Activated naive CD8-positive, alpha-beta T cell treated with anti-CD3 and anti-CD28 coated beads for 36 hours (primary cell): ENCODE data around the gene SUPT5H. TPM values are rescaled to one million over a fixed set of nuclear protein-coding genes. Genes with fewer than 3 reads are reported as not detected.

Experiments
- DNase-seq: peaks from one replicate; pipeline ENCODE4 v3.0.0; 2021
- H3K27ac Mint-ChIP-seq: one replicate; pipeline ENCODE4 v1.8.0; 2022; ENCODE audit warnings: mild to moderate bottlenecking, moderate library complexity, mixed read lengths
- H3K27me3 Mint-ChIP-seq: one replicate; pipeline ENCODE4 v1.8.0; 2022; ENCODE audit warnings: mild to moderate bottlenecking, mixed read lengths
- H3K36me3 Mint-ChIP-seq: one replicate; pipeline ENCODE4 v1.8.0; 2021; ENCODE audit warnings: mild to moderate bottlenecking, mixed read lengths
- H3K4me1 Mint-ChIP-seq: one replicate; pipeline ENCODE4 v1.8.0; 2021; ENCODE audit warnings: mixed read lengths
- H3K4me3 Mint-ChIP-seq: one replicate; pipeline ENCODE4 v1.8.0; 2022; ENCODE audit warnings: mild to moderate bottlenecking, moderate library complexity, mixed read lengths
- H3K9me3 Mint-ChIP-seq: one replicate; pipeline ENCODE4 v1.8.0; 2022; ENCODE audit warnings: mixed read lengths
- total RNA-seq, 2 experiments: library from RNA; stranded (reverse); gene quantifications; one replicate each; pipeline ENCODE4 v1.2.3, GENCODE V29; 2021

Gene SUPT5H
- total RNA-seq = 100 to 1,000 TPM; 179 to 182 TPM

- Mint-ChIP-seq H3K36me3 (peaks cover 52% of the 10 kb centered on the region), H3K27ac (peak within 1 kb of the TSS; percentile 100), H3K4me1 (peaks cover 42% of the 10 kb centered on the region), H3K4me3 (peak within 1 kb of the TSS; percentile 99), H3K9me3 (no peaks in the 10 kb centered on the region), H3K27me3 (no peaks in the 10 kb centered on the region)
- peak; percentile 98 for DNase-seq
These were observed at the start of gene SUPT5H for GRCh38 chr19:39445196-39446111. TSS of gene SUPT5H (plus strand) at chr19:39445582. CDS start at chr19:39445891, 309 bp downstream.

- H3K4me3 Mint-ChIP-seq = peak overlapping the region; percentile 6
- H3K9me3 Mint-ChIP-seq = peaks cover 1% of the 10 kb centered on the region
- H3K27me3 Mint-ChIP-seq = no peaks in the 10 kb centered on the region
- H3K4me1 Mint-ChIP-seq = peaks cover 58% of the 10 kb centered on the region
- peaks cover 21% of the 10 kb centered on the region for H3K36me3 Mint-ChIP-seq
- H3K27ac Mint-ChIP-seq = peak overlapping the region; percentile 79
- peak; percentile 94 for DNase-seq
These were observed 47.8 kb upstream of the SUPT5H start for GRCh38 chr19:39397360-39398296.

- H3K27ac Mint-ChIP-seq = peak overlapping the region; percentile 79
- H3K27me3 Mint-ChIP-seq = no peaks in the 10 kb centered on the region
- peaks cover 57% of the 10 kb centered on the region for H3K4me1 Mint-ChIP-seq
- peaks cover 21% of the 10 kb centered on the region for H3K36me3 Mint-ChIP-seq
- peak overlapping the region; percentile 6 for H3K4me3 Mint-ChIP-seq
- H3K9me3 Mint-ChIP-seq = peaks cover 1% of the 10 kb centered on the region
- peak; percentile 63 for DNase-seq
These were observed 47.0 kb upstream of the SUPT5H start for GRCh38 chr19:39398297-39398864.

- Mint-ChIP-seq H3K9me3 (peaks cover 1% of the 10 kb centered on the region), H3K4me3 (no peak overlapping the region), H3K27ac (peak overlapping the region; percentile 61), H3K4me1 (peaks cover 56% of the 10 kb centered on the region), H3K36me3 (peaks cover 17% of the 10 kb centered on the region), H3K27me3 (no peaks in the 10 kb centered on the region)
- no peak for DNase-seq
These were observed 45.7 kb upstream of the SUPT5H start for GRCh38 chr19:39399668-39400050.

GRCh38 chr19:39400061-39400460, 45.3 kb upstream of the SUPT5H start:
- Mint-ChIP-seq H3K9me3 (peaks cover 1% of the 10 kb centered on the region), H3K4me3 (no peak overlapping the region), H3K4me1 (peaks cover 58% of the 10 kb centered on the region), H3K36me3 (peaks cover 16% of the 10 kb centered on the region), H3K27me3 (no peaks in the 10 kb centered on the region), H3K27ac (peak overlapping the region; percentile 61)
- DNase-seq = no peak

- Mint-ChIP-seq H3K4me3 (peak overlapping the region; percentile 83), H3K9me3 (peaks cover 1% of the 10 kb centered on the region), H3K27ac (peak overlapping the region; percentile 97), H3K36me3 (peaks cover 13% of the 10 kb centered on the region), H3K27me3 (no peaks in the 10 kb centered on the region), H3K4me1 (peaks cover 62% of the 10 kb centered on the region)
- DNase-seq = no peak
These were observed 44.3 kb upstream of the SUPT5H start for GRCh38 chr19:39401070-39401548.

- no peaks in the 10 kb centered on the region for H3K27me3 Mint-ChIP-seq
- peak overlapping the region; percentile 97 for H3K27ac Mint-ChIP-seq
- H3K9me3 Mint-ChIP-seq = peaks cover 1% of the 10 kb centered on the region
- peak overlapping the region; percentile 83 for H3K4me3 Mint-ChIP-seq
- H3K4me1 Mint-ChIP-seq = peaks cover 64% of the 10 kb centered on the region
- peak; percentile 81 for DNase-seq
- peaks cover 13% of the 10 kb centered on the region for H3K36me3 Mint-ChIP-seq
These were observed 43.6 kb upstream of the SUPT5H start for GRCh38 chr19:39401549-39402345.

- peaks cover 17% of the 10 kb centered on the region for H3K36me3 Mint-ChIP-seq
- H3K27me3 Mint-ChIP-seq = no peaks in the 10 kb centered on the region
- H3K4me1 Mint-ChIP-seq = peaks cover 59% of the 10 kb centered on the region
- peak overlapping the region; percentile 83 for H3K4me3 Mint-ChIP-seq
- H3K27ac Mint-ChIP-seq = peak overlapping the region; percentile 97
- peak; percentile 83 for DNase-seq
- H3K9me3 Mint-ChIP-seq = peaks cover 1% of the 10 kb centered on the region
These were observed 42.8 kb upstream of the SUPT5H start for GRCh38 chr19:39402346-39403300.

GRCh38 chr19:39403331-39404312, 41.8 kb upstream of the SUPT5H start:
- H3K4me3 Mint-ChIP-seq = peak overlapping the region; percentile 83
- H3K27ac Mint-ChIP-seq = peak overlapping the region; percentile 97
- peaks cover 26% of the 10 kb centered on the region for H3K36me3 Mint-ChIP-seq
- H3K4me1 Mint-ChIP-seq = peaks cover 54% of the 10 kb centered on the region
- peak; percentile 97 for DNase-seq
- no peaks in the 10 kb centered on the region for H3K27me3 Mint-ChIP-seq
- H3K9me3 Mint-ChIP-seq = peaks cover 1% of the 10 kb centered on the region

- H3K4me3 Mint-ChIP-seq = peak overlapping the region; percentile 82
- no peaks in the 10 kb centered on the region for H3K27me3 Mint-ChIP-seq
- H3K36me3 Mint-ChIP-seq = peaks cover 18% of the 10 kb centered on the region
- no peaks in the 10 kb centered on the region for H3K9me3 Mint-ChIP-seq
- peaks cover 51% of the 10 kb centered on the region for H3K4me1 Mint-ChIP-seq
- DNase-seq = no peak
- H3K27ac Mint-ChIP-seq = peak overlapping the region; percentile 71
These were observed 40.0 kb upstream of the SUPT5H start for GRCh38 chr19:39405261-39405957.

GRCh38 chr19:39405958-39406655, 39.3 kb upstream of the SUPT5H start:
- peak overlapping the region; percentile 88 for H3K27ac Mint-ChIP-seq
- H3K36me3 Mint-ChIP-seq = peaks cover 18% of the 10 kb centered on the region
- peak overlapping the region; percentile 82 for H3K4me3 Mint-ChIP-seq
- peak; percentile 83 for DNase-seq
- H3K9me3 Mint-ChIP-seq = no peaks in the 10 kb centered on the region
- H3K4me1 Mint-ChIP-seq = peaks cover 51% of the 10 kb centered on the region
- no peaks in the 10 kb centered on the region for H3K27me3 Mint-ChIP-seq
